Measurements from ENCODE around the gene AIF1L.

DNA sequence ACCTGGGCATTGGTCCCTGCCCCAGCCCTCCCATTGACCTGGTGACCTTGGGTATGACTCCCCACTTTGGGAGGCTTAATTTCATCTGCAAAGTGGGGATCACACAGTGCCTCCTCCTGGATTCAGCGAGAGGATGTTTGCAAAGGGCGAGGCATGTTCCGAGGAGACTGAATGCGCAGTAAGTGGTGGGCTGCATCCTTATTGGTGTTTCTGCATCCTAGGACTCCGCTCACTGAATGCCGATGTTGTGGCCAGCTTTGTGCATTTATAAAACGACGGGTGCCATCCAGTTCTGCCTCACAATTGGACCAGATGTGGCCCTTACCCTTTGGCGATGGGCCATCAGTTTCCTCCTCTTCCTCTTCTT, 23.5 kb upstream of the AIF1L start:
- no peak for TF ChIP-seq CTCF (IDR thresholded peaks at IDR 0.05; ENCODE audit: insufficient read depth, low read length, poor library complexity, severe bottlenecking)
- TF ChIP-seq EZH2phosphoT487 (conservative IDR thresholded peaks at IDR 0.05; ENCODE audit: low read length) = no peak
